SK-N-MC (cell line): ENCODE data around the gene PEAK1.

Experiments
- EZH2 ChIP-seq: fragments of 200-600 bp; sonication (generic); IDR thresholded peaks from one replicate; pipeline ENCODE4 v1.6.1; 2017; ENCODE audit warnings: antibody characterized with exemption
- FOXP2 ChIP-seq: optimal IDR thresholded peaks from 2 replicates; pipeline ENCODE3; 2011; ENCODE audit warnings: mild to moderate bottlenecking, moderate library complexity; ENCODE audit not compliant: insufficient read depth; ENCODE audit errors: extremely low read length, control extremely low read depth
- POLR2AphosphoS5 ChIP-seq: IDR thresholded peaks from 2 replicates; pipeline ENCODE4 v1.6.1; 2012; ENCODE audit warnings: mild to moderate bottlenecking, low read depth, low read length, borderline replicate concordance

- no peak for TF ChIP-seq EZH2
- TF ChIP-seq POLR2AphosphoS5, result no peak; the same call in 1 of the 2 replicates
- no peak for TF ChIP-seq FOXP2
Measured at GRCh38 chr15:77417602-77418001, 2.3 kb downstream of the PEAK1 start.
